ENCODE results near the gene CTNNBIP1.
A peak's percentile ranks its signal among the peaks of the same experiment; 100 is the strongest.

The CTNNBIP1 gene

DNA sequence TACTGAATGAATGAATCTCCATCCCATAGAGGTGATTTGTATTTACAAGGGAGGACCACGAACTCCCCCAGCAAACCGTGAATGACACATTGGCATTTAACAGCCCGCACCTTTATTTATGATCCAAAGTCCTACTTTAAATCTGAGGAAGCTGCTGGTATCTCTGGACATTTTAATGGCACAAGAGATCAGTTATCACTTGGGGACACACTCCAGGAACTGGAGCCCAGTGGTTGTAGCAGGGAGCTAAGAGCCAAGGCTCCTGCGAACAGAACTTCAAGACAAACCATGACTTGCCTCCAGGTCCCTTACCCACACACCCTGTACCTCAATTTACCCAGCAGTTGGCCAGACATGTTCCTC lies 1.2 kb downstream of the CTNNBIP1 start:
- Histone ChIP-seq H3F3A (ENCODE audit: insufficient read depth, low read length) (no peaks in the 10 kb centered on the region), H3K4me1 (ENCODE audit: insufficient read depth, low read length, severe bottlenecking) (peaks cover 18% of the 10 kb centered on the region), H3K9ac (ENCODE audit: low read length) (peak overlapping the region; percentile 86; the same call in 1 of the 2 replicates), H3K79me2 (ENCODE audit: insufficient read depth, low read length) (no peaks in the 10 kb centered on the region), H3K27me3 (ENCODE audit: insufficient read depth, low read length) (no peaks in the 10 kb centered on the region), H3K9me2 (ENCODE audit: low read depth, low read length) (no peaks in the 10 kb centered on the region), H2AFZ (ENCODE audit: low read length) (no peak overlapping the region), H3K36me3 (ENCODE audit: insufficient read depth, low read length) (no peaks in the 10 kb centered on the region), H3K27ac (ENCODE audit: low read depth, low read length, poor library complexity, severe bottlenecking) (no peak overlapping the region), H3K4me2 (ENCODE audit: low read length) (peak overlapping the region; percentile 100), H3K9me3 (ENCODE audit: low read length) (no peaks in the 10 kb centered on the region), H3K4me3 (ENCODE audit: low read depth, low read length, poor library complexity, severe bottlenecking) (peak overlapping the region; percentile 94), H4K20me1 (ENCODE audit: insufficient read depth, low read length) (no peaks in the 10 kb centered on the region)
- TF ChIP-seq, protein P1, sequence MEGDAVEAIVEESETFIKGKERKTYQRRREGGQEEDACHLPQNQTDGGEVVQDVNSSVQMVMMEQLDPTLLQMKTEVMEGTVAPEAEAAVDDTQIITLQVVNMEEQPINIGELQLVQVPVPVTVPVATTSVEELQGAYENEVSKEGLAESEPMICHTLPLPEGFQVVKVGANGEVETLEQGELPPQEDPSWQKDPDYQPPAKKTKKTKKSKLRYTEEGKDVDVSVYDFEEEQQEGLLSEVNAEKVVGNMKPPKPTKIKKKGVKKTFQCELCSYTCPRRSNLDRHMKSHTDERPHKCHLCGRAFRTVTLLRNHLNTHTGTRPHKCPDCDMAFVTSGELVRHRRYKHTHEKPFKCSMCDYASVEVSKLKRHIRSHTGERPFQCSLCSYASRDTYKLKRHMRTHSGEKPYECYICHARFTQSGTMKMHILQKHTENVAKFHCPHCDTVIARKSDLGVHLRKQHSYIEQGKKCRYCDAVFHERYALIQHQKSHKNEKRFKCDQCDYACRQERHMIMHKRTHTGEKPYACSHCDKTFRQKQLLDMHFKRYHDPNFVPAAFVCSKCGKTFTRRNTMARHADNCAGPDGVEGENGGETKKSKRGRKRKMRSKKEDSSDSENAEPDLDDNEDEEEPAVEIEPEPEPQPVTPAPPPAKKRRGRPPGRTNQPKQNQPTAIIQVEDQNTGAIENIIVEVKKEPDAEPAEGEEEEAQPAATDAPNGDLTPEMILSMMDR (IDR thresholded peaks at IDR 0.05; ENCODE audit: low read length), result no peak
- no peak for TF ChIP-seq EZH2 (IDR thresholded peaks at IDR 0.05; ENCODE audit: borderline replicate concordance, low read length)

DNA sequence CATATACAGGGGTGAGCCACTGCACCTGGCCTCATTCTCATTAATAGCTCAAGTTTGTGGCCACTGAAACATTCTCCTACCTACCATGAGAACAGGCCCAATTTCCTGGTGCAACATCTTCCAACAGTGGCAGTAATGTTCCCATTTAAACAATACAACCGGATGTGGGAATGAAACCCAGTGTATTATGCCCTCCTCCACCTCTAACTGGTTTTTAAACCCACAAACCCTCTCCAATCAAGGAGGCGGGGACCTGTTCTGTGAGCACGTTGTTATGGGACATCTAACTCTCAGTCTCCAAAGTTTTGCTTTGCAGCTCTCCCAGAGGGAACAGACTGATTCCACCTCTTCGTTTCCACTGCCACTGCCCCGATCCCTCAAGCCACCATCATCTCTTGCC lies 2.6 kb downstream of the CTNNBIP1 start:
- Histone ChIP-seq H3K27ac (ENCODE audit: low read depth, low read length, poor library complexity, severe bottlenecking) (no peak overlapping the region), H3K9me3 (ENCODE audit: low read length) (no peaks in the 10 kb centered on the region), H3K27me3 (ENCODE audit: insufficient read depth, low read length) (0 out of 2 replicates have a peak, but pooled peaks cover 3% of the 10 kb centered on the region), H3K4me3 (ENCODE audit: low read depth, low read length, poor library complexity, severe bottlenecking) (no peak overlapping the region), H3K9ac (ENCODE audit: low read length) (no peak overlapping the region), H3K9me2 (ENCODE audit: low read depth, low read length) (no peaks in the 10 kb centered on the region), H3K4me1 (ENCODE audit: insufficient read depth, low read length, severe bottlenecking) (peaks cover 18% of the 10 kb centered on the region), H4K20me1 (ENCODE audit: insufficient read depth, low read length) (no peaks in the 10 kb centered on the region), H3K79me2 (ENCODE audit: insufficient read depth, low read length) (no peaks in the 10 kb centered on the region), H3K4me2 (ENCODE audit: low read length) (no peak overlapping the region), H3F3A (ENCODE audit: insufficient read depth, low read length) (no peaks in the 10 kb centered on the region), H3K36me3 (ENCODE audit: insufficient read depth, low read length) (no peaks in the 10 kb centered on the region), H2AFZ (ENCODE audit: low read length) (no peak overlapping the region)
- TF ChIP-seq, protein P1 (IDR thresholded peaks at IDR 0.05; ENCODE audit: low read length), result no peak

DNA sequence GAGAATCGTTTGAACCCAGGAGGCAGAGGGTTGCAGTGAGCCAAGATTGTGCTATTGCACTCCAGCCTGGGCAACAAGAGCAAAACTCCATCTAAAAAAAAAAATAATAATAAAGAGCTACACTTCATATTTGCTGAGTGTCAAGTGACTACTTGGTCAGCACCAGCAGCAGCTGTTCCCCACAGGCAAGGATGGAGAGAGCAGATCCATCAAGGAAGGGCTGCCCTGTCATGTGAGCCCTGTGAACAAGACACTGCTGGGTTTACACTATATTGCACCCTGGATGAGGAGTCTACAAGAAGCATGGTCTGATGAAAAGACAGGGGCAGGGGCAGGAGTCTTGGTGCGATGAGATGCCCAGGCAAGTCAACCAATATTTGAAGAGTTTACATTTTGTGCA lies 3.6 kb downstream of the CTNNBIP1 start:
- H3K9me2 ChIP-seq (ENCODE audit: low read depth, low read length), result no peaks in the 10 kb centered on the region
- H3K4me2 ChIP-seq (ENCODE audit: low read length), result no peak overlapping the region
- H4K20me1 ChIP-seq (ENCODE audit: insufficient read depth, low read length), result no peaks in the 10 kb centered on the region
- H3K9me3 ChIP-seq (ENCODE audit: low read length), result no peaks in the 10 kb centered on the region
- no peaks in the 10 kb centered on the region for H3K79me2 ChIP-seq (ENCODE audit: insufficient read depth, low read length)
- H3K4me1 ChIP-seq (ENCODE audit: insufficient read depth, low read length, severe bottlenecking), result peaks cover 18% of the 10 kb centered on the region
- H3K27ac ChIP-seq (ENCODE audit: low read depth, low read length, poor library complexity, severe bottlenecking), result no peak overlapping the region
- H3K4me3 ChIP-seq (ENCODE audit: low read depth, low read length, poor library complexity, severe bottlenecking), result no peak overlapping the region
- TF ChIP-seq, protein P1 (IDR thresholded peaks at IDR 0.05; ENCODE audit: low read length), result no peak
- no peak for TF ChIP-seq EZH2 (IDR thresholded peaks at IDR 0.05; ENCODE audit: borderline replicate concordance, low read length)
- H3K9ac ChIP-seq (ENCODE audit: low read length), result no peak overlapping the region
- H3F3A ChIP-seq (ENCODE audit: insufficient read depth, low read length), result no peaks in the 10 kb centered on the region
- H2AFZ ChIP-seq (ENCODE audit: low read length), result no peak overlapping the region
- 0 out of 2 replicates have a peak, but pooled peaks cover 3% of the 10 kb centered on the region for H3K27me3 ChIP-seq (ENCODE audit: insufficient read depth, low read length)
- no peaks in the 10 kb centered on the region for H3K36me3 ChIP-seq (ENCODE audit: insufficient read depth, low read length)
